ENCODE data around the gene PLA2G5. TPM values are rescaled to one million over a fixed set of nuclear protein-coding genes. Genes with fewer than 3 reads are reported as not detected.

The PLA2G5 gene
- total RNA-seq, 1 donor from 2014 or later = under 0.01 TPM

DNA sequence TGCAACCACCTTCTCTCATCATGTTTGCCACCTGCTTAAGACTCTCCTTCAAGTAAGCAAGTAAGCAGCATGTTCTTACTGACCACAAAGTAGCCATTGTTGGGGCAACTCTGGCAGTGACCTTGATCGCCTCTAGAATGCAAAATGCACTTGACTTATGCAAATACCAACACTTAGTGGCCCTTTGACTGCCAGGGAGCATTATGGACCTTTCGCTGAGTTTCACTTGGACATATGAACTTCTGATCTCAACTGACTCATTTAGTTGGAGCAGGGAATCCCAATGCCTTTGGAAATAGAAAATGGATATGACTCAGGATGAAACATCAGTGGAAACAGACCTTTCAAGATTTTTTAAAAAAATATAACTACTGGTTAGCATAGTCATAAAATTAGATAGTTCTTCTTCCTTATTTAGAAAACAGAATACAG is 6.1 kb upstream of the PLA2G5 start:
- peak in 1 of 2 donors; percentile 86 for DNase-seq (ENCODE audit: low read depth in 2 of 2)

DNA sequence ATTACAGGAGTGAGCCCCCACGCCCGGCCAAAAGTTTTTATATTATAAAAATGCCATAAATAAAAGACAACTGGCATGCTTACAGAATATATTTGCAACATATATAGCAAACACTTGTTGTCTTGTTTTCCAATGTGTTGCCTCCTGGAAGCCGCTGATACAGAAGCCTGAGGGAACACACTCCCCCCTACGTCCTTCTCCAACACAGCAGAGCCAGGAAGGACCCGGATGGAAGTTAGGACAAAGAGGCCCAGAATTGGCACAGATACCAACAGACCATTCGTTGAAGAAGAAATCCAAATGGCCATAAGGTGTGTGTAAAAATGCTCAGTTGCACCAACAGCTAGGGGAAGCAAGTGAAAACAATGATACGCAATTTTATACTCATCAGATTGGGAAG is 1.3 kb upstream of the PLA2G5 start:
- no peak for DNase-seq (ENCODE audit: low read depth in 2 of 2)

DNA sequence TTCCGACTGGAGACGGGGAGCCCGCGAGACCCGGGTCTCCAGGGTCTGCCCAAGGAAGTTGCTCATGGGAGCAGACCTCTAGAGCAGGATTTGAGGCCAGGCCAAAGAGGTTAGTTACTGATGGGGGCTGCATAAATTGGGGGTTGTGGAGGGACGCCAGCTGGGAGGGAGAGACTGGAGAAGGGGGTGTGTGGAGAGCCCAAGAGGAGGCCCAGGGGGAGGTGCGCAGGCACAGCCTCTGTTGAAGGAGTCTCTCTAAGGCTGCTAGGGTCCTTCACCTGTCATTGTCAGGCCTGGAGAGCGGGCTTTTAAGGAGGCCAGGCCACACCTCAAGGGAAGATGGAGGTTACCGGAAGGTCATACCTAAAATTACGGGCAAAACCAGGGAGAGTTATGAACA is 363 bp downstream of the PLA2G5 start:
- DNase-seq (ENCODE audit: low read depth in 2 of 2) = no peak

- DNase-seq (ENCODE audit: low read depth in 2 of 2) = no peak
Measured at GRCh38 chr1:20071416-20071815, 1.4 kb downstream of the PLA2G5 start.

GRCh38 chr1:20072771-20073170 is 2.8 kb downstream of the PLA2G5 start:
- DNase-seq (ENCODE audit: low read depth in 2 of 2) = no peak

DNA sequence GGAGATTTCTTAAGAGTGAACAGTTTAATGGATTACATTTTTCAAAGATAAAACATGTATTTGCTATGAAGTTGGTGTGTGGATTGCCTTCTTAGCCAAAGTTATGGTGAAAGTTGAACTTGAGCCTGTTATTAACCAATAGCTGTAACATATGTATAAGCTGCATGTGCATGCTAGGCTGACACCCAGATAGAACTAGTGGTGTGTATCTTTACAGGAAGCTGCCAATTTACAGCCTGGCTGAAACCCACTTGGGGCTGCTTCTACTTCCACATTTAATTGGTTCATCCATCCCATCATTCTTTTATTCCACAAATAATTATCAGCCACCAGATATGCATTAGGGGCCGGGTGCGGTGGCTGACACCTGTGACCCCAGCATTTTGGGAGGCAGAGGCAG is 3.3 kb downstream of the PLA2G5 start:
- DNase-seq (ENCODE audit: low read depth in 2 of 2) = no peak

- DNase-seq (ENCODE audit: low read depth in 2 of 2) = no peak
Measured at GRCh38 chr1:20074055-20074724, 4.2 kb downstream of the PLA2G5 start.

- no peak for DNase-seq (ENCODE audit: low read depth in 2 of 2)
Measured at GRCh38 chr1:20074725-20075171, 4.8 kb downstream of the PLA2G5 start.

- DNase-seq (ENCODE audit: low read depth in 2 of 2) = no peak
Measured at GRCh38 chr1:20075345-20075744, 5.4 kb downstream of the PLA2G5 start.

GRCh38 chr1:20076223-20076622 is 6.2 kb downstream of the PLA2G5 start:
- DNase-seq (ENCODE audit: low read depth in 2 of 2) = no peak

- peak in 1 of 2 donors; percentile 21 for DNase-seq (ENCODE audit: low read depth in 2 of 2)
Measured at GRCh38 chr1:20076710-20077461, 6.9 kb downstream of the PLA2G5 start.

- no peak for DNase-seq (ENCODE audit: low read depth in 2 of 2)
Measured at GRCh38 chr1:20078171-20078651, 8.2 kb downstream of the PLA2G5 start.

DNA sequence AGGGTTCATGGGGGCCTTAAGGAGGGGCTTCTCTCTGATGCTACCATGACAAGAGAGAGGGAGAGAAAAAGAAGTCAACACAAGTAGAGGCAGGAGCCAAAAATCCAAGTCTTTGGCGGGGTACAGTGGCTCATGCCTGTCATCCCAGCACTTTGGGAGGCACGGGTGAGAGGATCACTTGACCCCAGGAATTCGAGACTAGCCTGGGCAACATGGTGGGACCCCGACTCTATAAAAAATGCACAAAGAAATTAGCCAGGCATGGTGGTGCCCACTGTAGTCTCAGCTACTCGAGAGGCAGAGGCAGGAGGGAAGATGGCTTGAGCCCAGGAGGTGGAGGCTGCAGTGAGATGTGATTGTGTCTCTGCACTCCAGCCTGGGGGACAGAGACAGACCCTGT is 8.7 kb downstream of the PLA2G5 start:
- DNase-seq (ENCODE audit: low read depth in 2 of 2) = no peak

- no peak for DNase-seq (ENCODE audit: low read depth in 2 of 2)
Measured at GRCh38 chr1:20079661-20080305, 9.8 kb downstream of the PLA2G5 start.

- peak; percentile 41 to 61 for DNase-seq (ENCODE audit: low read depth in 2 of 2)
Measured at GRCh38 chr1:20080441-20081352, 10.7 kb downstream of the PLA2G5 start.

- no peak for DNase-seq (ENCODE audit: low read depth in 2 of 2)
Measured at GRCh38 chr1:20081353-20081810, 11.4 kb downstream of the PLA2G5 start.

GRCh38 chr1:20082772-20083171 is 12.8 kb downstream of the PLA2G5 start:
- DNase-seq (ENCODE audit: low read depth in 2 of 2) = no peak

DNA sequence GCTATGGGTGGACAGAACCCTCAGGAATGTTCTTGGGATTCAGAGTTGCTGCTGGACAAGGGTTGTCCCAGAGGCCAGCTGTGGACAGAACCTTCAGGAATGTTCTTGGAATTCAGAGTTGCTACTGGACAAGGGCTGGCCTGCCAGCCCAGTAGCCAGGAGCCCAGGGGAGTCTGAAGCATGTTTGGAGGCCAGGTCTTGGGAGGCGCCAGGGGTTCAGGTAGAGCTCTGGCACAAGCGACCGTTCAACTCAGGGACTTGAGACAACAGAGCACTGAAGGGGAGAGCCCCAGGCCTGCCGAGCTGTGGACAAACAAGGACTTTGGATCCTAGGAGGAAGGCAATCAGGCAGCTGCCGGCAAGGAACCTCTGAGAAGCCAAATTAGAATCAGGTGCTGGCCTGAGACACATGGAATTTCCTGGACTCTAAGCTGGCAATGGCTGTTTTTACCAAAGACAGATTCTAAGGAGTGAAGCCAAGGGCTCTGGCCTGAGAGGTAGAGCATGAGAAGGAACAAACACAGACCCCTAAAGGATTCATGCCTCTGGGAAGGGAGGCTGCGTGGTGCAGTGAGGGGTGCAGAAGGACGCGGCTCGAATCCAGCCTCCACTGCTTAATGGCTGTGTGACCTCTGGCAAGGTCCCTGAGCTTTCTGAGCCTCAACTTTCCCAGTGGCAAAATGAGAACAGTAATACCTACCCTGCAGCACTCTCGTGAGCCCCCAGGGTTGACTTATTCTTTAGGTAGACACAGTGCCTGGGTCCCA is 13.4 kb downstream of the PLA2G5 start:
- DNase-seq (ENCODE audit: low read depth in 2 of 2) = no peak

DNA sequence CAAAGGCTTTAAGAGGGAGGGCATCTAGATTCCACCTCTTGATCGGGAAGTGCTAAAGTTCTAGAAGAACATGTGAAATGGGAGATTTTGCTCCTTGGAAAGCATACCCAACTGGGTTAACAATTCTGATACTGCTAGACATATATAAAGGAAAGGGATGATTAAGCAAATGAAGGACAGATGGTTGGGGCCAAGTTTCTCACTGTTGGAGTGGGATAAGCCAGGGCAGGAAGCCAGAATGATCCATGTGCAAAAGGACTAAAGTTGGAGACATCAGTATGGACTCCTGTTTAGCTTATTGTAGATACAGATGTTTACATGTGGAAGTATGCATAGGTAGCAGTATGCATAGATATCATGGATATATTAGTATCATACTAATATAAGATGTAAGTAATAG is 16.8 kb downstream of the PLA2G5 start:
- DNase-seq (ENCODE audit: low read depth in 2 of 2) = no peak

GRCh38 chr1:20087668-20088067 is 17.7 kb downstream of the PLA2G5 start:
- no peak for DNase-seq (ENCODE audit: low read depth in 2 of 2)
